IMR-90 (cell line): ENCODE measurements around the gene LLGL1. TPM values are rescaled to one million over a fixed set of nuclear protein-coding genes. Genes with fewer than 3 reads are reported as not detected.

Experiments
- ATAC-seq: fragments of 200-7000 bp; cut with Tn5 transposase; 2 replicates; pipeline ENCODE4 v1.9.1; 2020; ENCODE audit warnings: low read depth, mild to moderate bottlenecking, moderate library complexity
- Bru-seq: library from RNA; stranded (reverse); fragments of 400-500 nt; gene quantifications from one replicate; lab custom pipeline; 2021; lab: Mats Ljungman, UMichigan
- BruChase-seq, 2 experiments: library from RNA; stranded (reverse); fragments of 400-500 nt; gene quantifications; one replicate each; lab custom pipeline; 2021; lab: Mats Ljungman, UMichigan
- BruUV-seq: library from RNA; stranded (reverse); fragments of 400-500 nt; replicated peaks from 2 replicates; lab custom pipeline; 2021; lab: Mats Ljungman, UMichigan
- CTCF ChIA-PET: fragments of 300-600 bp; formaldehyde crosslinking; extraction: SDS; loops from one replicate; lab custom pipeline; 2021; ENCODE audit warnings: antibody characterized with exemption; lab: Yijun Ruan, JAX
- POLR2A ChIA-PET: fragments of 300-600 bp; sonication (Branson Sonifier 250); formaldehyde crosslinking; loops from one replicate; lab custom pipeline; 2022; ENCODE audit warnings: antibody characterized with exemption; ENCODE audit not compliant: unreplicated experiment; lab: Charles Lee
- DNase-seq: peaks from one replicate; pipeline ENCODE4 v3.0.0; 2013
- H2AFZ ChIP-seq: replicated peaks from 2 replicates; pipeline ENCODE3; 2013; ENCODE audit warnings: low read length, mild to moderate bottlenecking; ENCODE audit not compliant: poor library complexity
- H2AK5ac ChIP-seq: 2 replicates; pipeline ENCODE4 v1.6.1; 2013; ENCODE audit warnings: low read depth, low read length, inconsistent platforms
- H2AK9ac ChIP-seq: replicated peaks from 2 replicates; pipeline ENCODE3; 2013; ENCODE audit warnings: mild to moderate bottlenecking, low read depth, low read length, moderate library complexity; ENCODE audit not compliant: poor library complexity
- H2BK120ac ChIP-seq: 2 replicates; pipeline ENCODE4 v1.6.1; 2013; ENCODE audit warnings: low read depth, low read length, inconsistent platforms
- H2BK15ac ChIP-seq: 3 replicates; pipeline ENCODE4 v1.6.1; 2013; ENCODE audit warnings: low read depth, low read length, inconsistent platforms
- H2BK20ac ChIP-seq: 2 replicates; pipeline ENCODE4 v1.6.1; 2013; ENCODE audit warnings: low read depth, mild to moderate bottlenecking, inconsistent platforms, low read length, moderate library complexity
- H2BK5ac ChIP-seq: 2 replicates; pipeline ENCODE4 v1.6.1; 2013; ENCODE audit warnings: mild to moderate bottlenecking, low read depth, low read length, inconsistent platforms; ENCODE audit not compliant: poor library complexity, severe bottlenecking
- H3K14ac ChIP-seq: replicated peaks from 2 replicates; pipeline ENCODE4 v1.6.1; 2013; ENCODE audit warnings: low read depth, low read length, inconsistent platforms
- H3K18ac ChIP-seq: 2 replicates; pipeline ENCODE4 v1.6.1; 2013; ENCODE audit warnings: low read depth, low read length, control low read depth
- H3K23ac ChIP-seq: 2 replicates; pipeline ENCODE4 v1.6.1; 2013; ENCODE audit warnings: low read depth, low read length, inconsistent platforms
- H3K27ac ChIP-seq: 2 replicates; pipeline ENCODE4 v1.5.1; 2013; ENCODE audit warnings: mild to moderate bottlenecking, control low read depth, low read length; ENCODE audit not compliant: insufficient read depth
- H3K27me3 ChIP-seq: 2 replicates; pipeline ENCODE4 v1.6.1; 2013; ENCODE audit warnings: low read length; ENCODE audit not compliant: control insufficient read depth, insufficient read depth
- H3K36me3 ChIP-seq: 2 replicates; pipeline ENCODE4 v1.6.1; 2013; ENCODE audit warnings: low read length, mixed read lengths; ENCODE audit not compliant: control insufficient read depth, insufficient read depth
- H3K4ac ChIP-seq: 2 replicates; pipeline ENCODE4 v1.6.1; 2013; ENCODE audit warnings: low read depth, low read length, inconsistent platforms
- H3K4me1 ChIP-seq: 2 replicates; pipeline ENCODE4 v1.6.1; 2013; ENCODE audit warnings: low read length, mixed read lengths; ENCODE audit not compliant: control insufficient read depth, insufficient read depth
- H3K4me2 ChIP-seq: 2 replicates; pipeline ENCODE4 v1.6.1; 2013; ENCODE audit warnings: low read depth, mild to moderate bottlenecking, control low read depth, low read length, moderate library complexity
- H3K4me3 ChIP-seq: 2 replicates; pipeline ENCODE4 v1.5.1; 2013; ENCODE audit warnings: low read depth, mild to moderate bottlenecking, control low read depth, low read length, moderate library complexity; ENCODE audit not compliant: insufficient read depth
- H3K56ac ChIP-seq: 2 replicates; pipeline ENCODE4 v1.6.1; 2013; ENCODE audit warnings: low read length, inconsistent platforms; ENCODE audit not compliant: insufficient read depth; ENCODE audit errors: extremely low read depth
- H3K79me1 ChIP-seq, 2 experiments: 2 replicates each; pipeline ENCODE4 v1.6.1; 2013; ENCODE audit warnings: low read length in 2 of 2, inconsistent platforms in 1 of 2, low read depth in 1 of 2
- H3K9ac ChIP-seq: 2 replicates; pipeline ENCODE4 v1.6.1; 2013; ENCODE audit warnings: low read depth, low read length, control low read depth
- H3K9me1 ChIP-seq: 2 replicates; pipeline ENCODE4 v1.6.1; 2013; ENCODE audit warnings: low read length, inconsistent platforms; ENCODE audit not compliant: insufficient read depth
- H3K9me3 ChIP-seq: 2 replicates; pipeline ENCODE4 v1.6.1; 2013; ENCODE audit warnings: low read length; ENCODE audit not compliant: control insufficient read depth, insufficient read depth
- H4K20me1 ChIP-seq: 2 replicates; pipeline ENCODE4 v1.6.1; 2013; ENCODE audit warnings: low read length, inconsistent platforms; ENCODE audit not compliant: insufficient read depth
- H4K5ac ChIP-seq: 2 replicates; pipeline ENCODE4 v1.6.1; 2013; ENCODE audit warnings: mild to moderate bottlenecking, low read depth, low read length, control low read depth
- H4K8ac ChIP-seq, 2 experiments: 2 replicates each; pipeline ENCODE4 v1.6.1; 2013; ENCODE audit warnings: low read depth in 2 of 2, low read length in 2 of 2, control low read depth in 1 of 2, inconsistent platforms in 1 of 2
- H4K91ac ChIP-seq: 2 replicates; pipeline ENCODE4 v1.6.1; 2013; ENCODE audit warnings: low read depth, low read length, inconsistent platforms; ENCODE audit not compliant: insufficient read depth
- BHLHE40 ChIP-seq: fragments of 150-350 bp; IDR thresholded peaks from 2 replicates; pipeline ENCODE4 v1.6.1; 2016; ENCODE audit warnings: mild to moderate bottlenecking, low read depth, low read length
- CHD1 ChIP-seq: IDR thresholded peaks from 2 replicates; pipeline ENCODE4 v1.6.1; 2012; ENCODE audit warnings: low read depth, low read length, improper control_type of control experiment
- FOS ChIP-seq: fragments of 150-350 bp; IDR thresholded peaks from 2 replicates; pipeline ENCODE4 v1.6.1; 2016; ENCODE audit warnings: low read depth, low read length
- MAFK ChIP-seq: IDR thresholded peaks from 2 replicates; pipeline ENCODE4 v1.6.1; 2012; ENCODE audit warnings: low read depth, low read length, improper control_type of control experiment
- MXI1 ChIP-seq: IDR thresholded peaks from 2 replicates; pipeline ENCODE4 v1.6.1; 2012; ENCODE audit warnings: low read depth, mild to moderate bottlenecking, low read length, moderate library complexity, borderline replicate concordance
- NFE2L2 ChIP-seq: fragments of 150-350 bp; IDR thresholded peaks from 2 replicates; pipeline ENCODE4 v1.6.1; 2016; ENCODE audit warnings: low read depth, mild to moderate bottlenecking, low read length
- RAD21 ChIP-seq: IDR thresholded peaks from 2 replicates; pipeline ENCODE4 v1.6.1; 2012; ENCODE audit warnings: low read length, improper control_type of control experiment
- RFX5 ChIP-seq: IDR thresholded peaks from 2 replicates; pipeline ENCODE4 v1.8.0; 2012; ENCODE audit warnings: low read depth, mild to moderate bottlenecking, low read length, moderate library complexity
- SMC3 ChIP-seq: fragments of 150-350 bp; IDR thresholded peaks from 2 replicates; pipeline ENCODE4 v1.6.1; 2016; ENCODE audit warnings: low read depth, mild to moderate bottlenecking, antibody characterized with exemption, low read length, moderate library complexity
- USF2 ChIP-seq: fragments of 150-350 bp; IDR thresholded peaks from 2 replicates; pipeline ENCODE4 v1.6.1; 2017; ENCODE audit warnings: mild to moderate bottlenecking, antibody characterized with exemption, low read length, low read depth
- WGBS, 2 experiments: methylation state at CpG; one replicate each; pipeline versions ENCODE4 v1.1.5 to v1.1.7; 2013; ENCODE audit warnings: missing lambda C conversion rate in 2 of 2; ENCODE audit not compliant: insufficient read length in 1 of 2; ENCODE audit errors: extremely low coverage in 2 of 2; 5-methylcytosine and 5-hydroxymethylcytosine counted together
- dilution Hi-C: fragments of 300-500 bp; cut with HindIII; formaldehyde crosslinking; loops from one replicate; pipeline ENCODE4 v1.14.3; 2018; ENCODE audit warnings: low sequenced_read_pairs; ENCODE audit not compliant: unreplicated experiment
- in situ Hi-C: fragments of 300-500 bp; cut with MboI; formaldehyde crosslinking; loops from 3 replicates; pipeline ENCODE4 v1.14.3; 2019; ENCODE audit warnings: low sequenced_read_pairs, inconsistent platforms, mixed read lengths
- intact Hi-C: fragments of 100-400 bp; cut with micrococcal nuclease; formaldehyde crosslinking; loops from 2 replicates; pipeline ENCODE4 v1.10.0; 2022
- long read RNA-seq: library from polyadenylated mRNA; unstranded; transcript quantifications from one replicate; pipeline ENCODE4 v2.0.0, GENCODE V29; 2021; ENCODE audit not compliant: unreplicated experiment
- polyA plus RNA-seq, 3 experiments: library from polyadenylated mRNA; depleted of rRNA; stranded (reverse); fragments of >200 nt; gene quantifications; 2 replicates each; pipeline ENCODE4 v1.2.3, GENCODE V29; 2012; ENCODE audit warnings: low replicate concordance in 1 of 3
- total RNA-seq: library from RNA; depleted of rRNA; stranded (reverse); fragments of >200 nt; gene quantifications from 2 replicates; pipeline ENCODE4 v1.2.3, GENCODE V29; 2012; rRNA removed
- TF ChIP-seq, protein P1 (sequence below): conservative IDR thresholded peaks from 2 replicates; pipeline ENCODE4 v1.5.1; 2012; ENCODE audit warnings: mild to moderate bottlenecking, low read depth, low read length, improper control_type of control experiment
- TF ChIP-seq, protein P2 (sequence below): fragments of 150-350 bp; IDR thresholded peaks from 2 replicates; pipeline ENCODE4 v1.6.1; 2016; ENCODE audit warnings: low read depth, mild to moderate bottlenecking, low read length, moderate library complexity, borderline replicate concordance

LLGL1 gene
- 34.2 and 40.1 TPM in 2 replicates for total RNA-seq
- 52.9 and 57.9 TPM in 2 replicates for polyA plus RNA-seq (2012; rRNA removed)
- 29.8 and 72.4 TPM in 2 replicates for polyA plus RNA-seq (2012; cell fraction: cytosol; rRNA removed)
- 53.9 and 145 TPM in 2 replicates for polyA plus RNA-seq (2012; cell fraction: nucleus; rRNA removed; ENCODE audit: low replicate concordance)
- Bru-seq, nascent RNA = percentile 58 among the genes with signal in this experiment
- percentile 68 among the genes with signal in this experiment for BruChase-seq, experiment 1, labeled RNA remaining after a 6-hour chase
- percentile 67 among the genes with signal in this experiment for BruChase-seq, experiment 2, labeled RNA remaining after a 2-hour chase
- long read RNA-seq, partial matches to known transcripts = 0 of 4 reads
- long read RNA-seq, other reads (novel, unspliced or antisense) = 4 of 4 reads

- Histone ChIP-seq H4K20me1 (peaks cover 36% of the 10 kb centered on the region), H2AK5ac (peak within 1 kb of the TSS; percentile 80), H3K4me2 (peak within 1 kb of the TSS; percentile 95), H2BK5ac (peak within 1 kb of the TSS; percentile 52), H3K4me1 (peaks cover 23% of the 10 kb centered on the region), H3K56ac (peak within 1 kb of the TSS; percentile 74), H2AFZ (peak within 1 kb of the TSS; percentile 96), H3K79me1 (peaks cover 16 to 48% of the 10 kb centered on the region in 2 experiments), H3K36me3 (no peaks in the 10 kb centered on the region), H3K27me3 (no peaks in the 10 kb centered on the region), H3K18ac (peak within 1 kb of the TSS; percentile 66), H2BK20ac (peak within 1 kb of the TSS; percentile 46; the same call in 1 of the 2 replicates), H3K14ac (peak within 1 kb of the TSS; percentile 90), H3K23ac (peak within 1 kb of the TSS; percentile 82), H3K4me3 (peak within 1 kb of the TSS; percentile 75), H3K9ac (peak within 1 kb of the TSS; percentile 86), H2BK15ac (peak within 1 kb of the TSS; percentile 63; the same call in 1 of the 3 replicates), H4K91ac (peak within 1 kb of the TSS; percentile 77), H2BK120ac (peak within 1 kb of the TSS; percentile 82; the same call in 1 of the 2 replicates), H3K27ac (peak within 1 kb of the TSS; percentile 71), H3K9me3 (no peaks in the 10 kb centered on the region), H3K4ac (peak within 1 kb of the TSS; percentile 87), H2AK9ac (peak within 1 kb of the TSS; percentile 98), H3K9me1 (peaks cover 25% of the 10 kb centered on the region), H4K8ac (peak within 1 kb of the TSS; percentile 95 to 98), H4K5ac (peak within 1 kb of the TSS; percentile 92)
- dilution Hi-C loops = no loop called here
- CTCF ChIA-PET = no interaction called here
- POLR2A ChIA-PET = no interaction called here
- in situ Hi-C loops = no loop called here
- intact Hi-C loops = loop anchor here (2.0 kb wide), 1 partner anchor 34 kb away; the partner anchor contains the start of gene FLII
- DNase-seq (peak; percentile 93), ATAC-seq (peak; percentile 95)
- no TSS peak for BruUV-seq
- WGBS, 2 experiments = 0% methylated on average over 4 of the region's 60 CpGs; no CpG with 5 or more reads in 1 of the 2 experiments
- TF ChIP-seq NFE2L2 (no peak), USF2 (no peak), MXI1 (0 out of 2 replicates have a peak, but pooled peaks have one; percentile 46), CHD1 (no peak), FOS (no peak), BHLHE40 (no peak), SMC3 (no peak), MAFK (no peak), RFX5 (no peak), RAD21 (no peak)
- TF ChIP-seq, protein P1, sequence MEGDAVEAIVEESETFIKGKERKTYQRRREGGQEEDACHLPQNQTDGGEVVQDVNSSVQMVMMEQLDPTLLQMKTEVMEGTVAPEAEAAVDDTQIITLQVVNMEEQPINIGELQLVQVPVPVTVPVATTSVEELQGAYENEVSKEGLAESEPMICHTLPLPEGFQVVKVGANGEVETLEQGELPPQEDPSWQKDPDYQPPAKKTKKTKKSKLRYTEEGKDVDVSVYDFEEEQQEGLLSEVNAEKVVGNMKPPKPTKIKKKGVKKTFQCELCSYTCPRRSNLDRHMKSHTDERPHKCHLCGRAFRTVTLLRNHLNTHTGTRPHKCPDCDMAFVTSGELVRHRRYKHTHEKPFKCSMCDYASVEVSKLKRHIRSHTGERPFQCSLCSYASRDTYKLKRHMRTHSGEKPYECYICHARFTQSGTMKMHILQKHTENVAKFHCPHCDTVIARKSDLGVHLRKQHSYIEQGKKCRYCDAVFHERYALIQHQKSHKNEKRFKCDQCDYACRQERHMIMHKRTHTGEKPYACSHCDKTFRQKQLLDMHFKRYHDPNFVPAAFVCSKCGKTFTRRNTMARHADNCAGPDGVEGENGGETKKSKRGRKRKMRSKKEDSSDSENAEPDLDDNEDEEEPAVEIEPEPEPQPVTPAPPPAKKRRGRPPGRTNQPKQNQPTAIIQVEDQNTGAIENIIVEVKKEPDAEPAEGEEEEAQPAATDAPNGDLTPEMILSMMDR = no peak
- TF ChIP-seq, protein P2, sequence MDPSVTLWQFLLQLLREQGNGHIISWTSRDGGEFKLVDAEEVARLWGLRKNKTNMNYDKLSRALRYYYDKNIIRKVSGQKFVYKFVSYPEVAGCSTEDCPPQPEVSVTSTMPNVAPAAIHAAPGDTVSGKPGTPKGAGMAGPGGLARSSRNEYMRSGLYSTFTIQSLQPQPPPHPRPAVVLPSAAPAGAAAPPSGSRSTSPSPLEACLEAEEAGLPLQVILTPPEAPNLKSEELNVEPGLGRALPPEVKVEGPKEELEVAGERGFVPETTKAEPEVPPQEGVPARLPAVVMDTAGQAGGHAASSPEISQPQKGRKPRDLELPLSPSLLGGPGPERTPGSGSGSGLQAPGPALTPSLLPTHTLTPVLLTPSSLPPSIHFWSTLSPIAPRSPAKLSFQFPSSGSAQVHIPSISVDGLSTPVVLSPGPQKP = no peak
Observed at GRCh38 chr17:18225121-18225641, at the start of gene LLGL1. LLGL1 (plus strand) TSS chr17:18225635; CDS start chr17:18225683, 48 bp downstream.
